HCT116 (cell line): ENCODE measurements around the gene HMGCL. TPM values are rescaled to one million over a fixed set of nuclear protein-coding genes. Genes with fewer than 3 reads are reported as not detected.

ENCODE experiments used
- ATAC-seq: fragments of 200-7000 bp; cut with Tn5 transposase; 2 replicates; pipeline ENCODE4 v1.9.1; 2020; ENCODE audit warnings: mild to moderate bottlenecking, moderate library complexity
- BruUV-seq: library from RNA; stranded (reverse); fragments of 400-500 nt; replicated peaks from 2 replicates; lab custom pipeline; 2021; lab: Mats Ljungman, UMichigan
- CTCF ChIA-PET: fragments of 300-600 bp; sonication (Branson Sonifier 250); formaldehyde crosslinking; loops from one replicate; lab custom pipeline; 2021; ENCODE audit warnings: antibody characterized with exemption; lab: Charles Lee
- POLR2A ChIA-PET: fragments of 300-600, 350-600 bp; sonication (Branson Sonifier 250); formaldehyde crosslinking; loops from one replicate; lab custom pipeline; 2021; ENCODE audit warnings: antibody characterized with exemption; lab: Charles Lee
- RAD21 ChIA-PET, 2 experiments: fragments of 300-600 bp; sonication (Branson Sonifier 250); formaldehyde crosslinking; loops; one replicate each; lab custom pipeline; 2023; ENCODE audit warnings: low total read pairs in 2 of 2; ENCODE audit not compliant: uncharacterized antibody in 2 of 2, unreplicated experiment in 2 of 2, low non-redundant PET in 1 of 2; lab: Charles Lee
- DNase-seq: peaks from one replicate; pipeline ENCODE4 v3.0.0-alpha.2; 2010; ENCODE audit warnings: low read depth, low spot score
- H2AFZ ChIP-seq: fragments of 200-600 bp; shearing (Covaris generic), sonication (generic); 2 replicates; pipeline ENCODE4 v1.6.1; 2017; ENCODE audit warnings: low read depth, mixed run types, mixed read lengths, antibody characterized with exemption, low read length; ENCODE audit not compliant: poor library complexity, severe bottlenecking
- H3K27ac ChIP-seq: 2 replicates; pipeline ENCODE4 v1.5.1; 2012; ENCODE audit warnings: low read depth, low read length
- H3K27me3 ChIP-seq: fragments of 200-600 bp; sonication (generic); 2 replicates; pipeline ENCODE4 v1.6.1; 2016; ENCODE audit warnings: mixed run types, low read length, mixed read lengths; ENCODE audit not compliant: insufficient read depth
- H3K36me3 ChIP-seq, 2 experiments: fragments of 200-500 bp in 1 of 2; fragments of 200-600 bp in 1 of 2; sonication (Bioruptor generic) in 1 of 2; sonication (generic) in 1 of 2; 2 replicates each; pipeline versions ENCODE4 v1.5.1 to v1.6.1; 2014 to 2016; ENCODE audit warnings: low read length in 2 of 2, inconsistent platforms in 1 of 2, mixed read lengths in 1 of 2, mixed run types in 1 of 2; ENCODE audit not compliant: insufficient read depth in 2 of 2, control insufficient read depth in 1 of 2
- H3K4me1 ChIP-seq, 2 experiments: fragments of 200-600 bp in 1 of 2; sonication (generic) in 1 of 2; 2 replicates each; pipeline versions ENCODE4 v1.5.1 to v1.6.1; 2012 to 2017; ENCODE audit warnings: low read length in 2 of 2, inconsistent platforms in 1 of 2, mild to moderate bottlenecking in 1 of 2, mixed read lengths in 1 of 2, mixed run types in 1 of 2, moderate library complexity in 1 of 2; ENCODE audit not compliant: insufficient read depth in 2 of 2, control insufficient read depth in 1 of 2
- H3K4me2 ChIP-seq: fragments of 200-600 bp; sonication (generic); 2 replicates; pipeline ENCODE4 v1.6.1; 2017; ENCODE audit warnings: mixed run types, low read length, mixed read lengths
- H3K4me3 ChIP-seq, 2 experiments: fragments of 200-600 bp in 1 of 2; sonication (generic) in 1 of 2; replicated peaks in 1 of 2; 2 replicates each; pipeline ENCODE4 v1.5.1; 2011 to 2016; ENCODE audit warnings: low read length in 2 of 2, control low read depth in 1 of 2, low read depth in 1 of 2, mild to moderate bottlenecking in 1 of 2, mixed read lengths in 1 of 2, mixed run types in 1 of 2
- H3K79me2 ChIP-seq: fragments of 200-600 bp; sonication (generic); 2 replicates; pipeline ENCODE4 v1.6.1; 2017; ENCODE audit warnings: mild to moderate bottlenecking, mixed run types, low read length, moderate library complexity, mixed read lengths; ENCODE audit not compliant: insufficient read depth
- H3K9ac ChIP-seq: fragments of 200-600 bp; sonication (generic); 2 replicates; pipeline ENCODE4 v1.6.1; 2016; ENCODE audit warnings: low read length, mixed read lengths
- H3K9me2 ChIP-seq: fragments of 200-600 bp; sonication (generic), shearing (Covaris generic); 2 replicates; pipeline ENCODE4 v1.6.1; 2017; ENCODE audit warnings: mixed run types, mild to moderate bottlenecking, moderate library complexity; ENCODE audit not compliant: insufficient read depth
- H3K9me3 ChIP-seq, 2 experiments: fragments of 200-500 bp in 1 of 2; fragments of 200-600 bp in 1 of 2; sonication (Bioruptor generic) in 1 of 2; sonication (generic) in 1 of 2; 2 replicates each; pipeline ENCODE4 v1.6.1; 2014 to 2017; ENCODE audit warnings: low read length in 2 of 2, mixed read lengths in 2 of 2, inconsistent platforms in 1 of 2, low read depth in 1 of 2, mild to moderate bottlenecking in 1 of 2, mixed run types in 1 of 2, moderate library complexity in 1 of 2; ENCODE audit not compliant: control insufficient read depth in 1 of 2, insufficient read depth in 1 of 2
- H4K20me1 ChIP-seq: fragments of 200-600 bp; sonication (generic), shearing (Covaris generic); 2 replicates; pipeline ENCODE4 v1.6.1; 2017; ENCODE audit warnings: mixed run types, mild to moderate bottlenecking, moderate library complexity; ENCODE audit not compliant: insufficient read depth
- CTCF ChIP-seq, 3 experiments: fragments of 200-600 bp in 1 of 3; sonication (generic) in 1 of 3; IDR thresholded peaks in 2 of 3; conservative IDR thresholded peaks in 1 of 3; 2 replicates each; pipeline ENCODE4 v1.5.1; 2012 to 2017; ENCODE audit warnings: low read depth in 2 of 3, low read length in 2 of 3, antibody characterized with exemption in 1 of 3, borderline replicate concordance in 1 of 3, control low read depth in 1 of 3, mild to moderate bottlenecking in 1 of 3, mixed read lengths in 1 of 3, mixed run types in 1 of 3, moderate library complexity in 1 of 3; ENCODE audit not compliant: insufficient read depth in 1 of 3
- ELF1 ChIP-seq: IDR thresholded peaks from 2 replicates; pipeline ENCODE4 v1.6.1; 2012; ENCODE audit warnings: low read depth, borderline replicate concordance
- EZH2 ChIP-seq: fragments of 200-600 bp; sonication (generic); IDR thresholded peaks from 2 replicates; pipeline ENCODE4 v1.6.1; 2017; ENCODE audit warnings: antibody characterized with exemption, mixed run types
- EZH2phosphoT487 ChIP-seq: fragments of 200-600 bp; IDR thresholded peaks from 2 replicates; pipeline ENCODE4 v1.6.1; 2018; ENCODE audit warnings: antibody characterized with exemption, borderline replicate concordance
- POLR2A ChIP-seq: IDR thresholded peaks from 2 replicates; pipeline ENCODE4 v1.7.0; 2011; ENCODE audit warnings: borderline replicate concordance; ENCODE audit not compliant: insufficient read depth, insufficient read length; ENCODE audit errors: extremely low read depth
- POLR2AphosphoS5 ChIP-seq: IDR thresholded peaks from 2 replicates; pipeline ENCODE4 v1.6.1; 2011; ENCODE audit warnings: mild to moderate bottlenecking, low read depth, low read length, moderate library complexity
- RAD21 ChIP-seq: IDR thresholded peaks from 2 replicates; pipeline ENCODE4 v1.6.1; 2012; ENCODE audit warnings: low read depth, mild to moderate bottlenecking
- REST ChIP-seq: IDR thresholded peaks from 2 replicates; pipeline ENCODE4 v1.6.1; 2012; ENCODE audit warnings: low read depth
- SIN3A ChIP-seq: IDR thresholded peaks from 2 replicates; pipeline ENCODE4 v1.6.1; 2012; ENCODE audit warnings: low read depth
- SRF ChIP-seq: IDR thresholded peaks from 2 replicates; pipeline ENCODE4 v1.6.1; 2012; ENCODE audit warnings: low read depth
- TCF7L2 ChIP-seq: IDR thresholded peaks from 2 replicates; pipeline ENCODE4 v1.7.0; 2011; ENCODE audit warnings: borderline replicate concordance, inconsistent platforms; ENCODE audit not compliant: insufficient read depth, insufficient read length; ENCODE audit errors: extremely low read depth
- ZFX ChIP-seq: fragments of 450-650 bp; IDR thresholded peaks from 2 replicates; pipeline ENCODE4 v1.6.1; 2017
- intact Hi-C: fragments of 100-400 bp; cut with micrococcal nuclease; formaldehyde crosslinking; loops from 2 replicates; pipeline ENCODE4 v1.10.0; 2022
- total RNA-seq: library from RNA; stranded (reverse); gene quantifications from one replicate; pipeline ENCODE4 v1.2.1, GENCODE V29; 2021; ENCODE audit not compliant: unreplicated experiment
- TF ChIP-seq, protein P1 (sequence below): IDR thresholded peaks from 2 replicates; pipeline ENCODE4 v1.6.1; 2011; ENCODE audit warnings: mild to moderate bottlenecking, low read length, moderate library complexity; ENCODE audit not compliant: insufficient replicate concordance; ENCODE audit errors: extremely low read depth
- TF ChIP-seq, protein P2 (sequence below): IDR thresholded peaks from 2 replicates; pipeline ENCODE4 v1.6.1; 2012
- TF ChIP-seq, protein P3 (sequence below): IDR thresholded peaks from 2 replicates; pipeline ENCODE4 v1.6.1; 2012

Gene HMGCL
- total RNA-seq, 1 experiment from 2014 or later = 36.2 TPM

DNA sequence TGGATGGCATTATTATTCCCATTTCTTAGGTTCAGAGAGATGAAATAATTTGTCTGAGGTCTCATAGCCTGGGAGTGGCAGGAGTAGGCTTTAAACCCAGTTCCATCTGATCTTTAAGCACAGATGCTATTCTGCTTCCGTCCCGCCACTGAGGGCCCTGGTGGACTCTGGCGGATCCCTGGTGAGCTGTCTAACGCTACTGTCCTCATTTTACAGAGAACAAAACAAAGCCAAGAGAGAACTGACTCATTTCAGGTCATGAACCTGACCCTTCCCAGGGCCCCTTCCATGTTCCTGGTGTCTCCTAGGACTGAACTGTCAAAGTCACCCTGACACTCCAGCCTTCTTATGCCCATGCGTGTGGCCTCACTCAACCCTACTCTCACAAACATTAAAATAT lies 21.6 kb downstream of the HMGCL start:
- H3K9me3 ChIP-seq = no peaks in the 10 kb centered on the region
- H3K27me3 ChIP-seq = no peaks in the 10 kb centered on the region
- no peaks in the 10 kb centered on the region for H4K20me1 ChIP-seq
- DNase-seq = no peak
- H3K9me2 ChIP-seq = no peaks in the 10 kb centered on the region
- intact Hi-C loops = no loop called here
- TF ChIP-seq, protein P1, sequence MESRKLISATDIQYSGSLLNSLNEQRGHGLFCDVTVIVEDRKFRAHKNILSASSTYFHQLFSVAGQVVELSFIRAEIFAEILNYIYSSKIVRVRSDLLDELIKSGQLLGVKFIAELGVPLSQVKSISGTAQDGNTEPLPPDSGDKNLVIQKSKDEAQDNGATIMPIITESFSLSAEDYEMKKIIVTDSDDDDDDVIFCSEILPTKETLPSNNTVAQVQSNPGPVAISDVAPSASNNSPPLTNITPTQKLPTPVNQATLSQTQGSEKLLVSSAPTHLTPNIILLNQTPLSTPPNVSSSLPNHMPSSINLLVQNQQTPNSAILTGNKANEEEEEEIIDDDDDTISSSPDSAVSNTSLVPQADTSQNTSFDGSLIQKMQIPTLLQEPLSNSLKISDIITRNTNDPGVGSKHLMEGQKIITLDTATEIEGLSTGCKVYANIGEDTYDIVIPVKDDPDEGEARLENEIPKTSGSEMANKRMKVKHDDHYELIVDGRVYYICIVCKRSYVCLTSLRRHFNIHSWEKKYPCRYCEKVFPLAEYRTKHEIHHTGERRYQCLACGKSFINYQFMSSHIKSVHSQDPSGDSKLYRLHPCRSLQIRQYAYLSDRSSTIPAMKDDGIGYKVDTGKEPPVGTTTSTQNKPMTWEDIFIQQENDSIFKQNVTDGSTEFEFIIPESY = no peak
- TF ChIP-seq, protein P2, sequence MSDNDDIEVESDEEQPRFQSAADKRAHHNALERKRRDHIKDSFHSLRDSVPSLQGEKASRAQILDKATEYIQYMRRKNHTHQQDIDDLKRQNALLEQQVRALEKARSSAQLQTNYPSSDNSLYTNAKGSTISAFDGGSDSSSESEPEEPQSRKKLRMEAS = no peak
- TF ChIP-seq, protein P3, sequence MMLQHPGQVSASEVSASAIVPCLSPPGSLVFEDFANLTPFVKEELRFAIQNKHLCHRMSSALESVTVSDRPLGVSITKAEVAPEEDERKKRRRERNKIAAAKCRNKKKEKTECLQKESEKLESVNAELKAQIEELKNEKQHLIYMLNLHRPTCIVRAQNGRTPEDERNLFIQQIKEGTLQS = no peak
- TF ChIP-seq SRF (no peak), RAD21 (no peak), EZH2 (no peak), REST (no peak), ZFX (no peak), POLR2A (no peak), POLR2AphosphoS5 (no peak), CTCF (IDR thresholded peaks at IDR 0.05 in 2 of 3, conservative IDR thresholded peaks at IDR 0.05 in 1 of 3; ENCODE audit: borderline replicate concordance in 1 of 3, insufficient read depth in 1 of 3, low read depth in 2 of 3, low read length in 2 of 3) (no peak), ELF1 (no peak), SIN3A (no peak), EZH2phosphoT487 (no peak), TCF7L2 (no peak)
- no TSS peak for BruUV-seq
- peaks cover 10 to 17% of the 10 kb centered on the region in 2 experiments for H3K4me1 ChIP-seq
- ATAC-seq = no peak
- CTCF ChIA-PET = interaction anchor here (1.3 kb wide), 1 partner anchor 113 kb away, joined by 3 read pairs; no protein-coding TSS in a partner anchor
- no peak overlapping the region for H3K27ac ChIP-seq
- peaks cover 10% of the 10 kb centered on the region; the same call in 1 of the 2 replicates for H3K79me2 ChIP-seq
- POLR2A ChIA-PET = no interaction called here
- H3K36me3 ChIP-seq = 0 out of 4 replicates have a peak, but pooled peaks cover 0 to 2% of the 10 kb centered on the region in 2 experiments
- no peak overlapping the region for H3K9ac ChIP-seq
- H3K4me2 ChIP-seq = no peak overlapping the region
- H2AFZ ChIP-seq = no peak overlapping the region
- RAD21 ChIA-PET = no interaction called here
- no peak overlapping the region for H3K4me3 ChIP-seq
